HCT116 (cell line): Measurements from ENCODE around the gene RNF208. TPM values are rescaled to one million over a fixed set of nuclear protein-coding genes. Genes with fewer than 3 reads are reported as not detected.

Experiments
- ATAC-seq: fragments of 200-7000 bp; cut with Tn5 transposase; 2 replicates; pipeline ENCODE4 v1.9.1; 2020; ENCODE audit warnings: mild to moderate bottlenecking, moderate library complexity
- BruUV-seq: library from RNA; stranded (reverse); fragments of 400-500 nt; replicated peaks from 2 replicates; lab custom pipeline; 2021; lab: Mats Ljungman, UMichigan
- CTCF ChIA-PET: fragments of 300-600 bp; sonication (Branson Sonifier 250); formaldehyde crosslinking; loops from one replicate; lab custom pipeline; 2021; ENCODE audit warnings: antibody characterized with exemption; lab: Charles Lee
- POLR2A ChIA-PET: fragments of 300-600, 350-600 bp; sonication (Branson Sonifier 250); formaldehyde crosslinking; loops from one replicate; lab custom pipeline; 2021; ENCODE audit warnings: antibody characterized with exemption; lab: Charles Lee
- RAD21 ChIA-PET, 2 experiments: fragments of 300-600 bp; sonication (Branson Sonifier 250); formaldehyde crosslinking; loops; one replicate each; lab custom pipeline; 2023; ENCODE audit warnings: low total read pairs in 2 of 2; ENCODE audit not compliant: uncharacterized antibody in 2 of 2, unreplicated experiment in 2 of 2, low non-redundant PET in 1 of 2; lab: Charles Lee
- DNase-seq: peaks from one replicate; pipeline ENCODE4 v3.0.0-alpha.2; 2010; ENCODE audit warnings: low read depth, low spot score
- H2AFZ ChIP-seq: fragments of 200-600 bp; shearing (Covaris generic), sonication (generic); 2 replicates; pipeline ENCODE4 v1.6.1; 2017; ENCODE audit warnings: low read depth, mixed run types, mixed read lengths, antibody characterized with exemption, low read length; ENCODE audit not compliant: poor library complexity, severe bottlenecking
- H3K27ac ChIP-seq: 2 replicates; pipeline ENCODE4 v1.5.1; 2012; ENCODE audit warnings: low read depth, low read length
- H3K27me3 ChIP-seq: fragments of 200-600 bp; sonication (generic); 2 replicates; pipeline ENCODE4 v1.6.1; 2016; ENCODE audit warnings: mixed run types, low read length, mixed read lengths; ENCODE audit not compliant: insufficient read depth
- H3K36me3 ChIP-seq, 2 experiments: fragments of 200-500 bp in 1 of 2; fragments of 200-600 bp in 1 of 2; sonication (Bioruptor generic) in 1 of 2; sonication (generic) in 1 of 2; 2 replicates each; pipeline versions ENCODE4 v1.5.1 to v1.6.1; 2014 to 2016; ENCODE audit warnings: low read length in 2 of 2, inconsistent platforms in 1 of 2, mixed read lengths in 1 of 2, mixed run types in 1 of 2; ENCODE audit not compliant: insufficient read depth in 2 of 2, control insufficient read depth in 1 of 2
- H3K4me1 ChIP-seq, 2 experiments: fragments of 200-600 bp in 1 of 2; sonication (generic) in 1 of 2; 2 replicates each; pipeline versions ENCODE4 v1.5.1 to v1.6.1; 2012 to 2017; ENCODE audit warnings: low read length in 2 of 2, inconsistent platforms in 1 of 2, mild to moderate bottlenecking in 1 of 2, mixed read lengths in 1 of 2, mixed run types in 1 of 2, moderate library complexity in 1 of 2; ENCODE audit not compliant: insufficient read depth in 2 of 2, control insufficient read depth in 1 of 2
- H3K4me2 ChIP-seq: fragments of 200-600 bp; sonication (generic); 2 replicates; pipeline ENCODE4 v1.6.1; 2017; ENCODE audit warnings: mixed run types, low read length, mixed read lengths
- H3K4me3 ChIP-seq, 2 experiments: fragments of 200-600 bp in 1 of 2; sonication (generic) in 1 of 2; replicated peaks in 1 of 2; 2 replicates each; pipeline ENCODE4 v1.5.1; 2011 to 2016; ENCODE audit warnings: low read length in 2 of 2, control low read depth in 1 of 2, low read depth in 1 of 2, mild to moderate bottlenecking in 1 of 2, mixed read lengths in 1 of 2, mixed run types in 1 of 2
- H3K79me2 ChIP-seq: fragments of 200-600 bp; sonication (generic); 2 replicates; pipeline ENCODE4 v1.6.1; 2017; ENCODE audit warnings: mild to moderate bottlenecking, mixed run types, low read length, moderate library complexity, mixed read lengths; ENCODE audit not compliant: insufficient read depth
- H3K9ac ChIP-seq: fragments of 200-600 bp; sonication (generic); 2 replicates; pipeline ENCODE4 v1.6.1; 2016; ENCODE audit warnings: low read length, mixed read lengths
- H3K9me2 ChIP-seq: fragments of 200-600 bp; sonication (generic), shearing (Covaris generic); 2 replicates; pipeline ENCODE4 v1.6.1; 2017; ENCODE audit warnings: mixed run types, mild to moderate bottlenecking, moderate library complexity; ENCODE audit not compliant: insufficient read depth
- H3K9me3 ChIP-seq, 2 experiments: fragments of 200-500 bp in 1 of 2; fragments of 200-600 bp in 1 of 2; sonication (Bioruptor generic) in 1 of 2; sonication (generic) in 1 of 2; 2 replicates each; pipeline ENCODE4 v1.6.1; 2014 to 2017; ENCODE audit warnings: low read length in 2 of 2, mixed read lengths in 2 of 2, inconsistent platforms in 1 of 2, low read depth in 1 of 2, mild to moderate bottlenecking in 1 of 2, mixed run types in 1 of 2, moderate library complexity in 1 of 2; ENCODE audit not compliant: control insufficient read depth in 1 of 2, insufficient read depth in 1 of 2
- H4K20me1 ChIP-seq: fragments of 200-600 bp; sonication (generic), shearing (Covaris generic); 2 replicates; pipeline ENCODE4 v1.6.1; 2017; ENCODE audit warnings: mixed run types, mild to moderate bottlenecking, moderate library complexity; ENCODE audit not compliant: insufficient read depth
- ELF1 ChIP-seq: IDR thresholded peaks from 2 replicates; pipeline ENCODE4 v1.6.1; 2012; ENCODE audit warnings: low read depth, borderline replicate concordance
- FOSL1 ChIP-seq: IDR thresholded peaks from 2 replicates; pipeline ENCODE4 v1.6.1; 2012; ENCODE audit warnings: low read depth
- POLR2A ChIP-seq: IDR thresholded peaks from 2 replicates; pipeline ENCODE4 v1.7.0; 2011; ENCODE audit warnings: borderline replicate concordance; ENCODE audit not compliant: insufficient read depth, insufficient read length; ENCODE audit errors: extremely low read depth
- POLR2AphosphoS5 ChIP-seq: IDR thresholded peaks from 2 replicates; pipeline ENCODE4 v1.6.1; 2011; ENCODE audit warnings: mild to moderate bottlenecking, low read depth, low read length, moderate library complexity
- TCF7L2 ChIP-seq: IDR thresholded peaks from 2 replicates; pipeline ENCODE4 v1.7.0; 2011; ENCODE audit warnings: borderline replicate concordance, inconsistent platforms; ENCODE audit not compliant: insufficient read depth, insufficient read length; ENCODE audit errors: extremely low read depth
- YY1 ChIP-seq: IDR thresholded peaks from 2 replicates; pipeline ENCODE4 v1.6.1; 2011; ENCODE audit warnings: low read length, low read depth, moderate library complexity, mild to moderate bottlenecking; ENCODE audit not compliant: insufficient replicate concordance; ENCODE audit errors: extremely low read depth
- ZFX ChIP-seq: fragments of 450-650 bp; IDR thresholded peaks from 2 replicates; pipeline ENCODE4 v1.6.1; 2017
- ZNF274 ChIP-seq: fragments of 200-500 bp; sonication (Bioruptor generic); IDR thresholded peaks from 2 replicates; pipeline ENCODE4 v1.6.1; 2014; ENCODE audit warnings: mild to moderate bottlenecking, low read depth, low read length, inconsistent platforms
- intact Hi-C: fragments of 100-400 bp; cut with micrococcal nuclease; formaldehyde crosslinking; loops from 2 replicates; pipeline ENCODE4 v1.10.0; 2022
- total RNA-seq: library from RNA; stranded (reverse); gene quantifications from one replicate; pipeline ENCODE4 v1.2.1, GENCODE V29; 2021; ENCODE audit not compliant: unreplicated experiment
- TF ChIP-seq, protein P1 (sequence below): IDR thresholded peaks from 2 replicates; pipeline ENCODE4 v1.6.1; 2011; ENCODE audit warnings: mild to moderate bottlenecking, low read length, moderate library complexity; ENCODE audit not compliant: insufficient replicate concordance; ENCODE audit errors: extremely low read depth

RNF208 gene
- total RNA-seq, 1 experiment from 2014 or later = 26.1 TPM

GRCh38 chr9:137255448-137256114 is 33.5 kb upstream of the RNF208 start:
- Histone ChIP-seq H3K9ac (peak overlapping the region; percentile 88), H3K79me2 (peaks cover 36% of the 10 kb centered on the region), H3K36me3 (peaks cover 17 to 22% of the 10 kb centered on the region in 2 experiments), H3K27me3 (no peaks in the 10 kb centered on the region), H3K27ac (peak overlapping the region; percentile 91), H3K4me2 (peak overlapping the region; percentile 93), H4K20me1 (no peaks in the 10 kb centered on the region), H2AFZ (peak overlapping the region; percentile 45), H3K4me1 (peaks cover 21 to 42% of the 10 kb centered on the region in 2 experiments), H3K4me3 (peak overlapping the region; percentile 97 to 100), H3K9me3 (no peaks in the 10 kb centered on the region), H3K9me2 (no peaks in the 10 kb centered on the region)
- DNase-seq = no peak
- no TSS peak for BruUV-seq
- intact Hi-C loops = loop anchor here (1.0 kb wide), 1 partner anchor 14 kb away; the partner anchor contains the start of gene TUBB4B
- CTCF ChIA-PET = interaction anchor here (1.3 to 1.5 kb wide), 4 partner anchors 19 to 67 kb away, joined by 3 to 6 read pairs (median 4); partner anchors contain the start of genes ANAPC2, NRARP and SSNA1
- RAD21 ChIA-PET = no interaction called here
- POLR2A ChIA-PET = interaction anchor here (1.7 to 5.9 kb wide), 3 partner anchors 13 to 22 kb away, joined by 5 to 39 read pairs (median 13); partner anchors contain the start of genes TOR4A and TUBB4B
- no peak for TF ChIP-seq ZNF274
- peak; percentile 75; the same call in 1 of the 2 replicates for TF ChIP-seq ZFX
- ATAC-seq = peak; percentile 69

GRCh38 chr9:137254624-137255447 is 32.8 kb upstream of the RNF208 start, which contains the start of gene NELFB:
Gene NELFB, plus strand, starts transcription at chr9:137255327.
- peaks cover 36% of the 10 kb centered on the region for H3K79me2 ChIP-seq
- H3K9ac ChIP-seq = peak within 1 kb of the TSS; percentile 88
- peaks cover 17 to 22% of the 10 kb centered on the region in 2 experiments for H3K36me3 ChIP-seq
- TF ChIP-seq POLR2AphosphoS5 (peak; percentile 81), ELF1 (no peak), YY1 (peak; percentile 67), TCF7L2 (peak; percentile 39), POLR2A (peak; percentile 50), FOSL1 (no peak)
- TF ChIP-seq, protein P1, sequence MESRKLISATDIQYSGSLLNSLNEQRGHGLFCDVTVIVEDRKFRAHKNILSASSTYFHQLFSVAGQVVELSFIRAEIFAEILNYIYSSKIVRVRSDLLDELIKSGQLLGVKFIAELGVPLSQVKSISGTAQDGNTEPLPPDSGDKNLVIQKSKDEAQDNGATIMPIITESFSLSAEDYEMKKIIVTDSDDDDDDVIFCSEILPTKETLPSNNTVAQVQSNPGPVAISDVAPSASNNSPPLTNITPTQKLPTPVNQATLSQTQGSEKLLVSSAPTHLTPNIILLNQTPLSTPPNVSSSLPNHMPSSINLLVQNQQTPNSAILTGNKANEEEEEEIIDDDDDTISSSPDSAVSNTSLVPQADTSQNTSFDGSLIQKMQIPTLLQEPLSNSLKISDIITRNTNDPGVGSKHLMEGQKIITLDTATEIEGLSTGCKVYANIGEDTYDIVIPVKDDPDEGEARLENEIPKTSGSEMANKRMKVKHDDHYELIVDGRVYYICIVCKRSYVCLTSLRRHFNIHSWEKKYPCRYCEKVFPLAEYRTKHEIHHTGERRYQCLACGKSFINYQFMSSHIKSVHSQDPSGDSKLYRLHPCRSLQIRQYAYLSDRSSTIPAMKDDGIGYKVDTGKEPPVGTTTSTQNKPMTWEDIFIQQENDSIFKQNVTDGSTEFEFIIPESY = peak; percentile 21
- intact Hi-C loops = loop anchor here (1.0 kb wide), 1 partner anchor 14 kb away; the partner anchor contains the start of gene TUBB4B
- no peaks in the 10 kb centered on the region for H3K9me2 ChIP-seq
- DNase-seq (no peak), ATAC-seq (peak; percentile 86)
- H3K4me1 ChIP-seq = peaks cover 21 to 42% of the 10 kb centered on the region in 2 experiments
- no peaks in the 10 kb centered on the region for H3K27me3 ChIP-seq
- H2AFZ ChIP-seq = peak within 1 kb of the TSS; percentile 45
- H3K27ac ChIP-seq = peak within 1 kb of the TSS; percentile 91
- RAD21 ChIA-PET = no interaction called here
- POLR2A ChIA-PET = interaction anchor here (0.6 to 5.9 kb wide), 5 partner anchors 10 to 64 kb away, joined by 3 to 39 read pairs (median 5); partner anchors contain the start of genes TOR4A and TUBB4B
- no peaks in the 10 kb centered on the region for H3K9me3 ChIP-seq
- peak within 1 kb of the TSS; percentile 93 for H3K4me2 ChIP-seq
- H4K20me1 ChIP-seq = no peaks in the 10 kb centered on the region
- peak within 1 kb of the TSS; percentile 97 to 100 for H3K4me3 ChIP-seq
- CTCF ChIA-PET = interaction anchor here (1.0 to 1.5 kb wide), 6 partner anchors 14 to 187 kb away, joined by 3 to 6 read pairs (median 4); partner anchors contain the start of genes ANAPC2, NRARP, SSNA1 and TUBB4B
- BruUV-seq = no TSS peak
